ENCODE data around the gene VDR.

GRCh38 chr12:47944685-47945340 is 40.0 kb upstream of the VDR start:
- TF ChIP-seq, protein P1, sequence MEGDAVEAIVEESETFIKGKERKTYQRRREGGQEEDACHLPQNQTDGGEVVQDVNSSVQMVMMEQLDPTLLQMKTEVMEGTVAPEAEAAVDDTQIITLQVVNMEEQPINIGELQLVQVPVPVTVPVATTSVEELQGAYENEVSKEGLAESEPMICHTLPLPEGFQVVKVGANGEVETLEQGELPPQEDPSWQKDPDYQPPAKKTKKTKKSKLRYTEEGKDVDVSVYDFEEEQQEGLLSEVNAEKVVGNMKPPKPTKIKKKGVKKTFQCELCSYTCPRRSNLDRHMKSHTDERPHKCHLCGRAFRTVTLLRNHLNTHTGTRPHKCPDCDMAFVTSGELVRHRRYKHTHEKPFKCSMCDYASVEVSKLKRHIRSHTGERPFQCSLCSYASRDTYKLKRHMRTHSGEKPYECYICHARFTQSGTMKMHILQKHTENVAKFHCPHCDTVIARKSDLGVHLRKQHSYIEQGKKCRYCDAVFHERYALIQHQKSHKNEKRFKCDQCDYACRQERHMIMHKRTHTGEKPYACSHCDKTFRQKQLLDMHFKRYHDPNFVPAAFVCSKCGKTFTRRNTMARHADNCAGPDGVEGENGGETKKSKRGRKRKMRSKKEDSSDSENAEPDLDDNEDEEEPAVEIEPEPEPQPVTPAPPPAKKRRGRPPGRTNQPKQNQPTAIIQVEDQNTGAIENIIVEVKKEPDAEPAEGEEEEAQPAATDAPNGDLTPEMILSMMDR (IDR thresholded peaks at IDR 0.05 in 8 of 11, conservative IDR thresholded peaks at IDR 0.05 in 3 of 11), result no peak
- TF ChIP-seq POLR2A (IDR thresholded peaks at IDR 0.05), result no peak

All from spleen (tissue), 7 donors.